ENCODE data around the gene ST6GALNAC3. TPM values are rescaled to one million over a fixed set of nuclear protein-coding genes. Genes with fewer than 3 reads are reported as not detected.

ST6GALNAC3 gene
- total RNA-seq, 1 experiment from 2014 or later: 2.2 TPM

GRCh38 chr1:76288758-76289483, 214.4 kb downstream of the ST6GALNAC3 start (continued):
- no peak for TF ChIP-seq CTCF (IDR thresholded peaks at IDR 0.05 in 2 of 3, conservative IDR thresholded peaks at IDR 0.05 in 1 of 3; ENCODE audit: borderline replicate concordance in 1 of 3, insufficient read depth in 1 of 3, low read depth in 2 of 3, low read length in 2 of 3)
- TF ChIP-seq EGR1 (IDR thresholded peaks at IDR 0.05; ENCODE audit: low read depth): no peak
- TF ChIP-seq SP1 (IDR thresholded peaks at IDR 0.05; ENCODE audit: low read depth): no peak
- TF ChIP-seq EZH2 (IDR thresholded peaks at IDR 0.05): no peak
- no peak for TF ChIP-seq POLR2A (IDR thresholded peaks at IDR 0.05; ENCODE audit: borderline replicate concordance, extremely low read depth, insufficient read depth, insufficient read length)
- TF ChIP-seq YY1 (IDR thresholded peaks at IDR 0.05; ENCODE audit: extremely low read depth, insufficient replicate concordance, low read depth, low read length): no peak
- TF ChIP-seq SIN3A (IDR thresholded peaks at IDR 0.05; ENCODE audit: low read depth): no peak
- TF ChIP-seq POLR2AphosphoS5 (IDR thresholded peaks at IDR 0.05; ENCODE audit: low read depth, low read length): no peak

GRCh38 chr1:76289692-76290091, 215.1 kb downstream of the ST6GALNAC3 start:
- H3K9me3 ChIP-seq (ENCODE audit: control insufficient read depth in 1 of 2, insufficient read depth in 1 of 2, low read depth in 1 of 2, low read length in 2 of 2): no peaks in the 10 kb centered on the region
- ChIA-PET CTCF (no interaction called here), RAD21 (ENCODE audit: low non-redundant PET in 1 of 2, low total read pairs in 2 of 2, uncharacterized antibody in 2 of 2, unreplicated experiment in 2 of 2) (no interaction called here), POLR2A (no interaction called here)
- H3K4me1 ChIP-seq (ENCODE audit: control insufficient read depth in 1 of 2, insufficient read depth in 2 of 2, low read length in 2 of 2): peaks cover 3 to 12% of the 10 kb centered on the region in 2 experiments; a peak in 2 of 4 replicates
- H3K79me2 ChIP-seq (ENCODE audit: insufficient read depth, low read length): no peaks in the 10 kb centered on the region
- ATAC-seq (peak; percentile 70; the same call in 1 of the 2 replicates), DNase-seq (ENCODE audit: low read depth, low spot score) (no peak)
- BruUV-seq (replicated peaks): no TSS peak
- TF ChIP-seq, protein P1, sequence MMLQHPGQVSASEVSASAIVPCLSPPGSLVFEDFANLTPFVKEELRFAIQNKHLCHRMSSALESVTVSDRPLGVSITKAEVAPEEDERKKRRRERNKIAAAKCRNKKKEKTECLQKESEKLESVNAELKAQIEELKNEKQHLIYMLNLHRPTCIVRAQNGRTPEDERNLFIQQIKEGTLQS (IDR thresholded peaks at IDR 0.05): no peak
- TF ChIP-seq SIN3A (IDR thresholded peaks at IDR 0.05; ENCODE audit: low read depth): no peak
- H4K20me1 ChIP-seq (ENCODE audit: insufficient read depth): no peaks in the 10 kb centered on the region
- no peak overlapping the region for H2AFZ ChIP-seq (ENCODE audit: low read depth, low read length, poor library complexity, severe bottlenecking)
- no peak overlapping the region for H3K4me3 ChIP-seq (replicated peaks in 1 of 2; ENCODE audit: low read depth in 1 of 2, low read length in 2 of 2)
- H3K36me3 ChIP-seq (ENCODE audit: control insufficient read depth in 1 of 2, insufficient read depth in 2 of 2, low read length in 2 of 2): no peaks in the 10 kb centered on the region
- H3K27me3 ChIP-seq (ENCODE audit: insufficient read depth, low read length): no peaks in the 10 kb centered on the region
- no peak overlapping the region for H3K4me2 ChIP-seq (ENCODE audit: low read length)
- intact Hi-C loops (cut with micrococcal nuclease): no loop called here
- no peaks in the 10 kb centered on the region for H3K9me2 ChIP-seq (ENCODE audit: insufficient read depth)
- H3K9ac ChIP-seq (ENCODE audit: low read length): no peak overlapping the region
- H3K27ac ChIP-seq (ENCODE audit: low read depth, low read length): no peak overlapping the region

Measured in HCT116 (cell line).